Esophagus muscularis mucosa (tissue), 4 donors: ENCODE results near the gene CINP. TPM values are rescaled to one million over a fixed set of nuclear protein-coding genes. Genes with fewer than 3 reads are reported as not detected.

ENCODE experiments used
- DNase-seq: peaks from one replicate; pipeline ENCODE4 v3.0.0-alpha.2; 2017; ENCODE audit errors: extremely low spot score
- H3K27ac ChIP-seq, 4 donors: fragments of 200-600 bp; sonication (generic); replicated peaks in 1 of 4; 1 replicate in 3 of 4; 2 replicates in 1 of 4; pipeline ENCODE4 v1.5.1; 2016 to 2019; ENCODE audit warnings: mild to moderate bottlenecking in 1 of 4
- H3K27me3 ChIP-seq, 4 donors: fragments of 200-600 bp; sonication (generic); one replicate each; pipeline versions ENCODE4 v1.5.1 to v1.6.0; 2016 to 2019
- H3K36me3 ChIP-seq, 4 donors: fragments of 200-600 bp; sonication (generic); one replicate each; pipeline ENCODE4 v1.5.1; 2016 to 2019
- H3K4me1 ChIP-seq, 4 donors: fragments of 200-600 bp; sonication (generic); one replicate each; pipeline ENCODE4 v1.5.1; 2016 to 2019
- H3K4me3 ChIP-seq, 4 donors: fragments of 200-600 bp; sonication (generic); 1 replicate in 2 of 4; 2 replicates in 2 of 4; pipeline ENCODE4 v1.5.1; 2016 to 2019; ENCODE audit warnings: mild to moderate bottlenecking in 4 of 4, moderate library complexity in 1 of 4
- H3K9me3 ChIP-seq, 4 donors: fragments of 200-600 bp; sonication (generic); 1 replicate in 3 of 4; 2 replicates in 1 of 4; pipeline ENCODE4 v1.5.1; 2016 to 2019
- EP300 ChIP-seq: sonication (generic); formaldehyde crosslinking; IDR thresholded peaks from one replicate; pipeline ENCODE4 v1.6.1; 2017; ENCODE audit warnings: antibody characterized with exemption
- POLR2A ChIP-seq: fragments of 450-650 bp; IDR thresholded peaks from one replicate; pipeline ENCODE4 v1.6.1; 2017; ENCODE audit warnings: antibody characterized with exemption, moderate library complexity, mild to moderate bottlenecking, low read depth
- POLR2AphosphoS5 ChIP-seq, 2 donors: sonication (generic); formaldehyde crosslinking; IDR thresholded peaks; one replicate each; pipeline ENCODE4 v1.6.1; 2017; ENCODE audit warnings: antibody characterized with exemption in 2 of 2
- WGBS: methylation state at CpG from one replicate; pipeline ENCODE4 v1.1.5; 2018; 5-methylcytosine and 5-hydroxymethylcytosine counted together
- intact Hi-C: fragments of 100-400 bp; cut with DNase I; formaldehyde crosslinking; loops from one replicate; pipeline ENCODE4 v1.15.1; 2023
- total RNA-seq, 4 donors: library from RNA; depleted of rRNA; stranded (reverse); fragments of >200 nt; gene quantifications; one replicate each; pipeline versions ENCODE4 v1.1.0 to v1.2.1, GENCODE V29; 2016
- TF ChIP-seq, protein P1 (sequence below), 3 experiments: fragments of 200-600 bp in 2 of 3; fragments of 450-650 bp in 1 of 3; sonication (generic) in 2 of 3; IDR thresholded peaks; one replicate each; pipeline ENCODE4 v1.5.1; 2017 to 2019; ENCODE audit warnings: antibody characterized with exemption in 3 of 3, mild to moderate bottlenecking in 2 of 3, moderate library complexity in 1 of 3

Gene CINP
- total RNA-seq, 4 donors from 2014 or later, result 21.6 to 27.7 (median 25.4) TPM

DNA sequence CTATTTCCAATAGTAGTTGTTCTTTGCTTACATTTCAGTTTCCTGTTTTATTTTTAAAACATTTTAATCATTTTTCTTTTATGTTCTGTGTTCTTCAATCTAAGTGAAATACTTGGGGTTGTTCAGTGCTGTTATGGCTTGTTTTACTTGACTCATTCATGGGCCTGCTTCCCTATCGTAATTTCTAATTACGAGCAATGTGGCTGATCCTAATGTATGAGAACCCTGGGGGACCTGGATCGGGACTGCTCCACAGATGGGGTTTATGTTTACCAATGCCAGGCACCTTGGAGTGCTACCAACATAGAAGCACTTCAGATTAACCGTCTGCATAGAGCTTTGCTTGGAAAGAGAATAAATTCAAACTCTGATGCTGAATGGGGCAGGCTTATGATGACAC, 29.8 kb upstream of the CINP start:
- H3K36me3 ChIP-seq, result peaks cover 0 to 7% (median 0%) of the 10 kb centered on the region in 4 donors
- intact Hi-C loops, result no loop called here
- no peaks in the 10 kb centered on the region for H3K27me3 ChIP-seq
- peaks cover 7 to 31% (median 25%) of the 10 kb centered on the region in 4 donors for H3K4me1 ChIP-seq
- H3K27ac ChIP-seq, result no peak overlapping the region
- no peak for TF ChIP-seq POLR2A
- TF ChIP-seq, protein P1, sequence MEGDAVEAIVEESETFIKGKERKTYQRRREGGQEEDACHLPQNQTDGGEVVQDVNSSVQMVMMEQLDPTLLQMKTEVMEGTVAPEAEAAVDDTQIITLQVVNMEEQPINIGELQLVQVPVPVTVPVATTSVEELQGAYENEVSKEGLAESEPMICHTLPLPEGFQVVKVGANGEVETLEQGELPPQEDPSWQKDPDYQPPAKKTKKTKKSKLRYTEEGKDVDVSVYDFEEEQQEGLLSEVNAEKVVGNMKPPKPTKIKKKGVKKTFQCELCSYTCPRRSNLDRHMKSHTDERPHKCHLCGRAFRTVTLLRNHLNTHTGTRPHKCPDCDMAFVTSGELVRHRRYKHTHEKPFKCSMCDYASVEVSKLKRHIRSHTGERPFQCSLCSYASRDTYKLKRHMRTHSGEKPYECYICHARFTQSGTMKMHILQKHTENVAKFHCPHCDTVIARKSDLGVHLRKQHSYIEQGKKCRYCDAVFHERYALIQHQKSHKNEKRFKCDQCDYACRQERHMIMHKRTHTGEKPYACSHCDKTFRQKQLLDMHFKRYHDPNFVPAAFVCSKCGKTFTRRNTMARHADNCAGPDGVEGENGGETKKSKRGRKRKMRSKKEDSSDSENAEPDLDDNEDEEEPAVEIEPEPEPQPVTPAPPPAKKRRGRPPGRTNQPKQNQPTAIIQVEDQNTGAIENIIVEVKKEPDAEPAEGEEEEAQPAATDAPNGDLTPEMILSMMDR (IDR thresholded peaks at IDR 0.05), result no peak
- no peak for TF ChIP-seq EP300
- TF ChIP-seq POLR2AphosphoS5 (IDR thresholded peaks at IDR 0.05), result no peak
- DNase-seq, result no peak
- no peaks in the 10 kb centered on the region for H3K9me3 ChIP-seq
- H3K4me3 ChIP-seq, result no peak overlapping the region
- 74% methylated on average over 4 of the region's 4 CpGs for WGBS

DNA sequence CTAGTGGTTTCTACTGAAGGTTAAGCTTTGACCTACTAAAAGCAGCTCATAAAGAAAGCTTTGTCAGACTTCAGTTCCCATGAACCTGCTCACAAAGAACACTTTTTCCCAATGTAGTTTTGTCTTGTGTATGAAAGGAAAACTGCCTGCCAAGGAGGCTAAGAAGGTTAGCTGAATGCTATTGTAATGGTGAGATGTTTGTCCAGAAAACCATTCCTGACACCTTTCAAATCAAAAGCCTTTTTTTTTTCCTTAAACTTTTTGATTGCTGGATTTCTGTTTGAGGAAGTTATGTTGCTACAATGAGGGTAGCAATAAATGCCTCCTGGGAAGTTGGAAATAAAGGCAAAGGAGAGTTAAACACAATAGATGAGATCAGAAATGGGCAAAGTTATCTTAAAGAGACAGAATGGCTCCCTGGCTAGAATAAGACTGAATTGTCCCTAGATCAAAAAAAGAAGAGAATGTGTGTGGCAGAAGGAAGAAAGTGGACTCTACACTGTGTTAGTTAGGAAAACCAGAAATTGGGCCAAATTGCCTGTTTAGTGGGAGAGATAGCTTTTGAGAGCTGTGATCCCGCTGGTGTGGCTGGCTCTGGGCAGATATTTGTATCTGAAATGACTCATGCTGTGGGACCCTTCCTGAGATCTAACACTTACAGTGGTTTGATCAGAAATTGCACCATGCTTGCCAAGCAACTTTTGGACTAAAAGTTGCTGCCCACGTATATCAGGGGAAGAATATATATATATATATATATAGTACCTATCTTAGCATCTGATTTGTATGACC, 27.6 kb upstream of the CINP start:
- H3K27ac ChIP-seq, result peak overlapping the region; percentile 45 to 63 (median 58)
- intact Hi-C loops, result no loop called here

DNA sequence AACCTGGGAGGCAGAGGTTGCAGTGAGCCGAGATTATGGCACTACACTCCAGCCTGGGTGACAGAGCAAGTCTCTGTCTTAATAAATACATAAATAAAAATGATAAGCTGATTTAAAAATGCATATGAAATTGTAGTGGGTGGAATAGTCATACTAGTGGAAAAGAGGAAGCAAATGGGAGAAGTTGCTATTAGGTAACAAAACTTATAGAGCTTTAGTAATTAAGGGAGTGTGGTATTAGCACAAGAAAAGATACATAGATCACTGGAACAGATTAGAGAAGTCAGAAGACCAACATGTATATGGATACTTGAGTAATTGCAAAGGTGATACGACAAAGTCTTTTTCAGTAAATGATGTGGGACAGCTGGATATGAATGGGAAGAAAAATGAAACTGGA, 26.6 kb upstream of the CINP start:
- no peaks in the 10 kb centered on the region for H3K9me3 ChIP-seq
- peak overlapping the region; percentile 45 to 63 (median 58) for H3K27ac ChIP-seq
- H3K4me3 ChIP-seq, result no peak overlapping the region
- H3K36me3 ChIP-seq, result peaks cover 1 to 23% (median 6%) of the 10 kb centered on the region in 4 donors
- no peak for DNase-seq
- H3K27me3 ChIP-seq, result no peaks in the 10 kb centered on the region
- intact Hi-C loops, result no loop called here
- 76% methylated on average over 2 of the region's 2 CpGs for WGBS
- no peak for TF ChIP-seq POLR2AphosphoS5 (IDR thresholded peaks at IDR 0.05)
- TF ChIP-seq POLR2A, result no peak
- TF ChIP-seq EP300, result no peak
- TF ChIP-seq, protein P1 (IDR thresholded peaks at IDR 0.05), result no peak
- H3K4me1 ChIP-seq, result peaks cover 7 to 31% (median 25%) of the 10 kb centered on the region in 4 donors

More for the DNA sequence above, 27.6 kb upstream of the CINP start:
- 33% methylated on average over 2 of the region's 2 CpGs for WGBS
- TF ChIP-seq, protein P1 (IDR thresholded peaks at IDR 0.05), result no peak
- TF ChIP-seq POLR2AphosphoS5 (IDR thresholded peaks at IDR 0.05) (no peak), EP300 (no peak), POLR2A (no peak)
- Histone ChIP-seq H3K36me3 (peaks cover 0 to 14% (median 1%) of the 10 kb centered on the region in 4 donors), H3K4me3 (no peak overlapping the region), H3K9me3 (no peaks in the 10 kb centered on the region), H3K4me1 (peaks cover 7 to 31% (median 25%) of the 10 kb centered on the region in 4 donors), H3K27me3 (no peaks in the 10 kb centered on the region)
- no peak for DNase-seq

DNA sequence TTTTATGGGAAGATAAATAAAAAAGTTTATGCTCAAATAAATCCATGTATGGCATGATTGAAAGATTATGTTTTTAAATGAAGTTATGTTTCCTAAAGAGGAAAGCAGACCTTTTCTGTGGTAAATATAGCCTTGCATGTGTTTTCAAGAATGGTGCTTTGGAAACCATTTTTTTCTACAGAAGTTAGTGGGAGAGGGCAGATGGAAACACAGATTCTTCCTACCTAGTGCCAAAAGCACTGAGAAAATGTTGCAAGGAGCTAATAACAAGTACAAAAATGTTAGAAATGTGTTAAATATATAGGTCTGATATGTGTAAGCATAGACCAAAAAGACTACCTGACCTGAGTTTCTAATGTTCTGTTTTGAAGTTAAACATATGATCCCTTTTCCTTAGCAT, 24.4 kb upstream of the CINP start:
- no peak overlapping the region for H3K27ac ChIP-seq
- intact Hi-C loops, result no loop called here
- peaks cover 7 to 21% (median 17%) of the 10 kb centered on the region in 4 donors for H3K4me1 ChIP-seq
- no peak overlapping the region for H3K4me3 ChIP-seq
- no peaks in the 10 kb centered on the region for H3K27me3 ChIP-seq
- DNase-seq, result no peak
- H3K9me3 ChIP-seq, result no peaks in the 10 kb centered on the region
- peaks cover 6 to 38% (median 13%) of the 10 kb centered on the region in 4 donors for H3K36me3 ChIP-seq
- TF ChIP-seq, protein P1 (IDR thresholded peaks at IDR 0.05), result no peak

DNA sequence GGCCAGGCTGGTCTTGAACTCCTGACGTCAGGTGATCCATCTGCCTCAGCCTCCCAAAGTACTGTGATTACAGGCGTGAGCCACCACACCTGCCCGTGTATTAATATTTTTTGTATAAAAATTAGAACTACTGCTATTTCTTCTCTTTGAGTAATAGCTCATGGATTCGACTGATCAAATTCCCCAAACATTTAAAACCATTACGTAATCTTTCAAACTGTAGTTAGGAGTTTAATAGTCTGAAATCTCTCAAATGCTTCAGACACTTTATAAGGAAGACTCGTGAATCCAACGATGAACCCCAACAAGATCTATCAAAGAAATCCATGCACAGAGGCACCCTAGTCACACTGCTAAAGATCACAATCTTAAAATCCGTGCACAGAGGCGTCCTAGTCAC, 16.1 kb upstream of the CINP start:
- no peak for TF ChIP-seq EP300
- no peak for TF ChIP-seq POLR2A
- TF ChIP-seq, protein P1 (IDR thresholded peaks at IDR 0.05), result no peak
- no peak for TF ChIP-seq POLR2AphosphoS5 (IDR thresholded peaks at IDR 0.05)
- Histone ChIP-seq H3K4me1 (peaks cover 0 to 4% (median 0%) of the 10 kb centered on the region in 4 donors), H3K27ac (no peak overlapping the region), H3K36me3 (peaks cover 25 to 67% (median 47%) of the 10 kb centered on the region in 4 donors), H3K9me3 (no peaks in the 10 kb centered on the region), H3K4me3 (no peak overlapping the region), H3K27me3 (no peaks in the 10 kb centered on the region)
- intact Hi-C loops, result no loop called here
- no peak for DNase-seq
- WGBS, result 96% methylated on average over 9 of the region's 9 CpGs
